ENCODE measurements around the gene INSR.

The INSR gene

DNA sequence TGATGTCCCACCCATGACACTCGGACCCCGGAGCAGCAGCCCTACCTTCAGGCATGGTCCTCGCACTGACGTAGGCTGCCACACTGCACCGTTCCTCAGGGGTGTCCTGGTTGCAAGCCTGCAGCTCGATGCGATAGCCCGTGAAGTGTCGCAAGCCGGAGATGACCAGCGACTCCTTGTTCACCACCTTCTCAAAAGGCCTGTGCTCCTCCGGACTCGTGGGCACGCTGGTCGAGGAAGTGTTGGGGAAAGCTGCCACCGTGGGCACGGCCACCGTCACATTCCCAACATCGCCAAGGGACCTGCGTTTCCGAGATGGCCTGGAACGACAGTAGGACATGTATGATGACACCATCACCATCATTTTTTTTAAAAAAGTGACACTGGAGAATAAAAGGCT, 151.4 kb downstream of the INSR start:
- DNase-seq = no peak

DNA sequence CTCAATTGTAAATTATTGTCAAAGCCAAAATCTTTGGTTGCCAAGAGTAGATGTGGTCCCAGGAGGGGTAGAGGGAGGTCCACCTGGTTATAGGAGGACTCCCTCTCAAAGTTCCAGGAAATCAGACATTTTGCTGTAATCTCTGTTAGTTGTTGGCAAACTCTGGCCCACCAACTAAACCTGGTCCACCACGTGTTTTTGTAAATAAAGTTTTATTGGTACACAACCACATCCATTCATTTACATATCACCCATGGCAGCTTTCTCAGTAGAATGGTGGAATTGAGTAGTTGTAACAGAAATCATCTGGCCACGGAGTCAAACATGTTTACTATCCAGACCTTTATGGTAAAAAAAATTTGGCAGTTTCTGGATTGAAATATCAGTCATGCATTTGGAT, 154.1 kb downstream of the INSR start:
- no peak for DNase-seq

DNA sequence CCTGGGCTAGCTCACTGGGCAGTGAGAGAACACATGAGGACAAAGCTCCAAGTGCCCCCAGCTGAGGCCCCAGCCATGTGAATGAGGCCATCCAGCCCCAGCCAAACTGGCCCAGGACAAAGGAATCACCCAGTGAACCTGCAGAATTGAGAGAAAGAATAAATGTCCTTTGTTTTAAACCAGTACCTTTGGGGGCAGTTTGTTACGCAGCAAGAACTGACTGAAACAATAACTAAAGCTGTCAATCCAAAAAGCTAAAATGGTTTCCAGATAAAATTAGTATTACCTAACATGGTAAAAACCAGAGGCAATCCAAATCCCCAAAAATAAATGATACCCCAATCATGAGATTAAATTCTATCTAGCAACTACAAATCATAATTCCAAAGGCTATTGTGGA, 155.1 kb downstream of the INSR start:
- no peak for DNase-seq

DNA sequence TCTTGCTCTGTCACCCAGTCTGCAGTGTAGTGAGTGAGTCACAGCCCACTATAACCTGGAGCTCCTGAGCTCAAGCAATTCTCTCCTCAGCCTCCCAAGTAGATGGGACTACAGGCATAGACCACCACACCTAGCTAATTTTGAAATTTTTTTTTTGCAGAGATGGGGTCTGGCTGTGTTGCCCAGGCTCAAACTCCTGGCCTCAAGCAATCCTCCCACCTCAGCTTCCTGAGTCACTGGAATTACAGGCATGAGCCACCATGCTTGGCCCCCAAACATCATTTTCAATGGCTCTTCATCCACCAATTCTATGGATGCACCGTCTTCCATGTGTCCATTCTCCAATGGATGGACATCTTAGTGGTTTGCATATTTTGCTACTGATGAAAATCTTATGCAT, 155.8 kb downstream of the INSR start:
- DNase-seq = no peak

DNA sequence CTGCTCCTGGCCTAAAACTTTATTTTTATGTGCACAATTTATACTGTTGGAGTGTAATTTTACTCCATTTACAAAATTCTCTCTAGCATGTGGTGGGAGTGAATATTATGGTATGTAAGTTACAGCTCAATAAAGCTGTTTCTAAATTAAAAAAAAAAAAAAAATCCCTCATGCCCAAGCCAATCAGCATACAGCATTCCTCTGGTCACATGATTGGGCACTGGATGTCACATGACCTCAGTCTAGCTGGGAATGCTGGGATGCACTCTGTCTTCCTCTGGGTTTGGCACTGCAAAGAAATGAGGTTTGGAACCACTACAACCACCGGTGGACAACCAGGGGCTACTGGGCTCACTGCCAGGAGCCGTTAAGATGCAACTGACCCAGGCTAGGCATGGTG, 157.1 kb downstream of the INSR start:
- DNase-seq = no peak

DNA sequence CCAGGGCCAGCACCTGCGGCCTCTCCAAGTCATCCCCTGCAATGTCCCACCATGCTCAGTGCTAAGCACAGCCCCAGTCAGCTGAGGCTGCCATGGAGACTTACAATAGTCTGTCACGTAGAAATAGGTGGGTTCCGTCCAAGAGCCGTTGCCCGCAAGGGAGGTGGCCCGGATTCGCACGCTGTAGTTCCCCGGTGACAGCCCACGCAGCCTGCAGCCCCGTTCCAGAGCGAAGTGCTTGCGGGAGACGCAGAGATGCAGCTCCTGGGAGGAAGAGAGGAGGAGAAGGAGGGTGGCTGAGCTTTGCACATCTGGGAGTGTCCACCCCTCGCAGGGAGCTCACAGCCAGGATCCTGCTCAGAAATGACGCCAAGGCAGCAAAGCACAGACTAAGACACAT, 162.2 kb downstream of the INSR start:
- DNase-seq = no peak

DNA sequence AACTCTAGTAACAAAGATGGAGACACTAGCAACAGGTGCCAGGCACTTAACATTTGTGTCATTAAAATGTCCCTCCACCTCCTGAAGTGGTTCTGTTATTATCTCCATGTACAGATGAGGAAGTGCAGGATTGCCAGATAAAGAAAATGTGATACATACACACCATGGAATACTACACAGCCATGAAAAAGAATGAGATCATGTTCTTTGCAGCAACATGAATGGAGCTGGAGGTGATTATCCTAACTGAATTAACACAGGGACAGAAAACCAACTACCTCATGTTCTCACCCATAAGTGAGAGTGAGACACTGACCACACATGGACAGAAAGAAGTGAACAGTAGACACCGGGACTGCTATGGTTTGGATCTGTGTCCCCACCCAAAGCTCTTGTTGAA, 164.2 kb downstream of the INSR start:
- no peak for DNase-seq

DNA sequence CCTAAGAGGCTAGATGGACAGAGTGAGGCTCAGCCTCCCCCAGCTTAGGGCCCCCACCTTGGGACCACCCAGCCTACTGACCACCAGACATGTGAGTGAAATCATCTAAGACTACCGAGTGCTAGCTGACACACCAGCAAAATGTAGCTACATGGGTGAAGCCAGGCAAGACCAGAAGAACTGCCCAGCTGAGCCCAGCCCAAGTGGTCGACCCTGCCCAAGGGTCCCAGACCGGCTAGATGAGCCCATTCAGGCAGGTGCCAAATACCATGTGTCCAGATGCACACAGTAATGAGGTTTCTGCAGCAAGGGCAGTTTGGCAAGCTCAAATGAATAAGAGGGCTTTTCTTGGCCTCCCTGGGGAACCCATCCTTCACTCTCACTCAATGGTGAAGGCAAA, 168.1 kb downstream of the INSR start:
- DNase-seq = no peak

DNA sequence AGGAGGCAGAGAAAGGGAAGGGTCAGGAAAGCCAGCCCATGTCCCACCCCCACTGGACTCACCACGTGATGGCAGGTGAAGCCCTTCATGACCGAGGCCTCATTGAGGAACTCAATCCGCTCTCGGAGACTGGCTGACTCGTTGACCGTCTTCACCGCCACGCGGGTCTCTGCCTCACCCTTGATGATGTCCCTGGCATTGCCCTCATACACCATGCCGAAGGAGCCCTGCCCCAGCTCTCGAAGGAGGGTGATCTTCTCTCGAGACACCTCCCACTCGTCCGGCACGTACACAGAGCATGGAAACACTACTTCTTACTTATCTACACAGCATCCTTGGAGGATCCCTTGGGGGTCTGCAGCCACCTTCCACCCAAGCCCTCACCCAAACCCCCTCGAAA, 169.0 kb downstream of the INSR start:
- DNase-seq = no peak

DNA sequence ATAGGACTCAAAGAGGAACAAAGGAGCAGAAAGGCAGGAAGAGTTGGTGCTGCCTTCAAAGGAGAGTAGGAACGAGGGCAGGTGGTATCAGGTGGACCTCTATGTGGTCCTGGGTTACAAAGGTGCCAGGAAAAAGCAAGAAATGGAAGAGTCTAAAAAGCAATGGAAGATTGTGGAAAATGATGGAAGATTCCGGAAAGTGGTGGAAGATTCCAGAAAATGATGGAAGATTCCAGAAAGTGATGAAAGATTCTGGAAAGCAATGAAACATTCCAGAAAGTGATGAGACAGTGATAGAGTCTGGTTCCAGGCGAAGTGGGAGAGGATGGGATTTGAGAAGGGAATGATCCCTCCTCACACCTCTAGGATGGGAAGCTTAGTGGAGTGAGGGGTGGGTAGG, 169.4 kb downstream of the INSR start:
- no peak for DNase-seq

DNA sequence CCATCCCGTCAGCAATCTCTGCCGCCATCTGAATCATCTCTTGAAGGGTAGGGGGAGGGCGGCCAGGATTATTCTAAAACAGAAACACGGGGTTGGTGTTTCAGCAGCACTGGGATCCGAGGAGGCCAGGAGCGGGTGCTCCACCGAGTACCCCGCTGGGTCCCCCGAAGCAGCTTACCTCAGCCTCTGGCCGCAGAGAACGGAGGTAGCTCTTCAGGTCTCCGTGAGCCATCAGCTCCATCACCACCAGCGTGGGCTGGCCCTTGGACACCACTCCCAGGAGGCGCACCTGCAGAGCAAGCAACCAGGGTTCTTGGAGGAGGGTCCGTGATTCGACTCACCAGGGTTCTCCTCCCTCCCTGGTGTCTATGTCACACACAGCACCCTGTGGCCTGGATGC, 171.5 kb downstream of the INSR start:
- no peak for DNase-seq

DNA sequence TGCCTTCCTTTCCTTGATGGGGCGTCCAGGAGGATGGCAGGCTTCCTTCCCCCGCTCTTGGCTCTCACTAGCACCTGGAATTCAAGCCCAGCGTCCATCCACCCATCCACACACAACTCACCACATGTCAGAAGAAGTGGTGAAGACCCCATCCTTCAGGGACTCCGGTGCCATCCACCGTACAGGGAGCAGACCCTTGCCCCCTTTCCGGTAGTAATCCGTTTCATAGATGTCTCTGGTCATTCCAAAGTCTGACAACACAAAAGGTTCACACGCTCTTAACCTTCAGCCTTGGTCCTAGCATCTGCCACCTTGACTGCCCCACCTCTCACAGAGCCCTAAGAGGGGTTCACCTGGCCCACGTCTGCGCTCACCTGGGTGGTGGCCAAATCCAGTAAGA, 173.7 kb downstream of the INSR start:
- DNase-seq = no peak

DNA sequence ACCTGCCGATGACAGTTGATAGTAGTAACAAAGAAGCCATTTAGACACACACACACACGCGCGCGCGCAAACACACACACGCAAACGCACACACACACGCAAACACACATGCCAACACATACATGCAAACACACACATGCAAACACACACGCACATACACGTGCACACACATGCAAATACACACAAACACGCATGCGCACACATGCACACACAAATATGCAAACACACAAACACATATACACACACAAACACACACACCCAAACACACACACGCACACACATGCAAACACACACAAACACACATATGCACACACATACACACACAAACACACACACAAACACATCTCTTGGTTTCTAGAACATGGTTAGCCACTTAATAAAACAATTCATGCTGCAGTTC, 174.6 kb downstream of the INSR start:
- no peak for DNase-seq

DNA sequence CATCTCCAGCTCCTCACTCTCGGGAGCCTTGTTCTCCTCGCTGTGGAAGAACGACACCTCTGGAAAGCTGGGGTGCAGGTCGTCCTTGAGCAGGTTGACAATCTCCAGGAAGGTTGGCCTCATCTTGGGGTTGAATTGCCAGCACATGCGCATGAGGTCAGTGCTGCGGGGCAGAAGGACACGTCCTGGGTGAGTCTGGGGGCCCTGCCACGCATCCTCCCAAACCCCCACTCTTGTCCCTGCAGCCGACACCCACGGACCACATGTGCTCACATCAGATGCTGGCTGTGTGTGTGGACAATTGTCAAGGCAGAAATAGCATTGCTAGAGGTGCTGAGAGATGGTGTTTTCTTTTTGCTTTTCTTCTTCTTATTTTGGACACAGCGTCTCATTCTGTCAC, 177.0 kb downstream of the INSR start:
- DNase-seq = no peak

DNA sequence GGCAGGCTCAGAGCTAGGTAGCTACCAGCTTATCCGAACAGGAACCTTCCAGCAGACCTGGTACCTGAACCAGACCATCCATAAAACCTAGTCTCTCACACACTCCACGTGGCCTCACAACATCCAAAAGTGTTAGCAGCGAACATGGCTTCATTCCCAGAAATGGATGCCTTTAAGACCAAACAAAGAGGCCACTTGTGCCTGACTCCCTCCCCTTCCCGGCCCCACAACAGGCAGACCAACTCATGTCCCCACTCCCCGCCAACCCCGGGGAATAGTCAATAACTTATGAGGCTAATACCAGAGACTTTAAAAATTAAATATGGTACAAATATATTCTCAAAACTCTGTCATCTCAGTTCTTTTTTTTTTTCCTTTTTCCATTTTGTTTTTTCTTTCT, 178.5 kb downstream of the INSR start:
- DNase-seq = peak in 40 of 51 donors; percentile 1 to 83 (median 53)

DNA sequence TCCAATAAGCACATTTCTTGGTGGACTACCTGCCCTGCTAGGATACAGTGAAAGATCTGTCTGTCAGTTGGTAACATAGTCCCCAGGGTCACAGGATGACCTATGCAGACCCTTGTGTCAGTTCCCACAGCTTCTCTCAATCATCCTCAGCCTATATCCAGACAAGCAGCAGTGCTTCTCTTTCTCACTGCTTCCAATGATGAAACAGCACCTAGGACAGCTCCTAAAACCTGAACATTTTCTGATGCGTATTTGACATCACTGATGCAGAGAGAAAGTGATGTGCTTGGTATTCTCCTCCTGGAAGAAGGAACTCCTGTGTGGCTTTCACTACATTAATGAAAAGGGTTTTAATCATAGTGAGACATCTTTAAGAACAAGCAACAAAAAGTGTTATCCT, 181.0 kb downstream of the INSR start:
- DNase-seq = no peak

DNA sequence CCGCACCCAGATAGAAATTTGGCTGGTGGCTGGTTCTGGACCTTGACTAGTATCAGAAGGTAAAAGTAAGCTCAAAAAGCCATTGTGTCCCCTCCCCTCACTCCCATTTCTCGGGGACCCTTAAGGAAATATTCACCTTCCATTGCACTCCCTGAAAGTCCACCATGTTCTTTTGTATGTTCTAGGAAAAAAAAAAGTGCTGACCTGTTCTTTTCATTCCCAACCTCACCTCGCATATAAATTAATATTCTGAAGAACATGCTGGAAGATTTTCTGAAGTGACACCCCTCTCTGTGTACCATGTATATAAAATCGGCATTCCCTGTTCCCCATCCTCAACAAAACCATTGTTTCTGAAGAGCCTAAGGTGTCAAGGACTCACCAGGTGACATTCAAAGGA, 181.5 kb downstream of the INSR start:
- no peak for DNase-seq

DNA sequence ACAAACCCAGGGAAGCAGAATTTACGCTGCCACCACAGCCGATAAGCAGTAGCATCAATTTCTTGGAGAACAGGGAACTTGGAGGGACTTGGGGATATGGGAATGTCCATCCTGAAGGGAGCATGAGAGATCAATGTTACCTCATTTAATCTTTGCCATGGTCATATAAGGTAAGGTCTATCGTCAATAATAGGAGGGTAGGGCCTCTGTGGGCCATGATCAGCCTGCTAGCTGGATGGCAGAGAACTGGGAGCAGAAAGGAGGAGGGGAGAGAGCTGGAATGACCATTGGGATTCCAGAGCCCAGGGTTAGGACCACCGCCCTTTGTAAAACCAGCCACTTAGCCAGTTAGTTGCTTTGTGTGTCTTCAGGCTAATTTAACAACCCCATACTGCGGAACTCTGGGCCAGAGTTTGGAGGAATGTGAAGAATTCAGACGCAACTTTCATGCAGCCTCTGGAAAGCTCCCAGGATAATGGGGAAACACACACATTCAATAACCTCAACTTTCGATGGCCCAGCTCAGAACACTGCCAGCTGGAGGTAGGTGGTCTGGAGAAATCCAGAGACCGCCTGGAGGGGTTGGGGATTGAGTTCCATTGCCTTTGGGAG, 184.4 kb downstream of the INSR start:
- no peak for DNase-seq

DNA sequence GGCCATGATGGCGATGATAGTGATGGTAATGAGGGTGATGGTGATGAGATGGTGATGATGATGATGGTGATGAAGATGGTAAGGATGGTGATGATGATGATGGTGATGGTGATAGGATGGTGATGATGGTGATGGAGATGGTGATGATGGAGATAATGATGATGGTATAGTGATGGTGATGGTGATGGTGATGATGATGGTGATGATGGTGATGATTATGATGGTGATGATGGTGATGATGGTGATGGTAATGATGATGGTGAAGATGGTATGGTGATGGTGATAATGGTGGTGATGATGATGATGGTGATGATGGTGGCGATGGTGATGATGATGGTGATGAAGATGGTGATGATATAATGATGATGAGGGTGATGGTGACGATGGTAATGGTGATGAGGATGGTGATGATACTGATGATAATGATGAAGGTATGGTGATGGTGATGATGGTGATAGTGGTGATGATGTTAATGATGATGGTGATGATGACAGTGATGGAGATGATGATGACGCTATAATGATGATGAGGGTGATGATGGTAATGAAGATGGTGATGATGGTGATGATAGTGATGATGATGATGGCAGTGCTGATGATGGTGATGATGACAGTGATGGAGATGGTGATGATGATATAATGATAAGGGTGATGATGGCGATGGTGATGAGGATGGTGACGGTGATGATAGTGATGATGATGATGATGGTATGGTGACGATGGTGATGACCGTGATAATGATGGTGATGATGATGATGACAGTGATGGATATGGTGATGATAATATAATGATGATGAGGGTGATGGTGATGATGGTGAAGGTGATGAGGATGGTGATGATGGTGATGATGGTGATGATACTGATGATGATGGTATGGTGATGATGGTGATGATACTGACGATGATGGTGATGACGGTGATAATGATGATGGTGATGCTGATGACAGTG, 187.2 kb downstream of the INSR start:
- no peak for DNase-seq

DNA sequence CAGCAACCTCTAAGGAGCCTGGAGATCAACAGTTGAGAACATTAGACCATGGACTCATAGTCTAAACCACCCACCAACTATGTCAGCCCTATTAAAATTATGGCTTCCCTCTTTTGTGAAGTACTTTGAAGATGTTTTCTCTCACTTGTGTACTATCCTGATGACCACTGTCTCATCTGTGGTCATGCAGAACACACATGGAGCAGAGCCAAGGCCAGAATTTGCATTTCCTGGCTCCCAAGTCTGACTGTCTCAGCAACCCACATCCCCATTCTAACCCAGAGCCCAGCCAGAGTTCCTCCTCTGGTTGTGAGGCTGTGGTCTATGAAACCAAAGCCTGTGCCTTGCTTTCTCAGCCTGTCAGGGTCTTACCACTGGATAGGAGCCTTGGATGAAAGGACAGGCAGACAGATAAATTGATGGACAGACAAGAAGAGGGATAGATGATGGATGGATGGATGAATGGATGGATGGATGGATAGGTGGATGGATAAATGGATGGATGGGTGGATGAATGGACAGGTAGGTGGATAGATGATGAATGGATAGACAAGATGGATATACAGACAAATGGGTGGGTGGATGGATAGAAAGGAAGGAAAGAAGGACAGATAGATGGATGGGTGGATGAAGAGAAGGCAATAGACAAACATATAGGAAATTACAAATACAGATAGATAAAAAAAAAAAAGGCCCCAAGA, 189.3 kb downstream of the INSR start:
- DNase-seq = peak in 7 of 51 donors; percentile 4 to 18 (median 6)

DNA sequence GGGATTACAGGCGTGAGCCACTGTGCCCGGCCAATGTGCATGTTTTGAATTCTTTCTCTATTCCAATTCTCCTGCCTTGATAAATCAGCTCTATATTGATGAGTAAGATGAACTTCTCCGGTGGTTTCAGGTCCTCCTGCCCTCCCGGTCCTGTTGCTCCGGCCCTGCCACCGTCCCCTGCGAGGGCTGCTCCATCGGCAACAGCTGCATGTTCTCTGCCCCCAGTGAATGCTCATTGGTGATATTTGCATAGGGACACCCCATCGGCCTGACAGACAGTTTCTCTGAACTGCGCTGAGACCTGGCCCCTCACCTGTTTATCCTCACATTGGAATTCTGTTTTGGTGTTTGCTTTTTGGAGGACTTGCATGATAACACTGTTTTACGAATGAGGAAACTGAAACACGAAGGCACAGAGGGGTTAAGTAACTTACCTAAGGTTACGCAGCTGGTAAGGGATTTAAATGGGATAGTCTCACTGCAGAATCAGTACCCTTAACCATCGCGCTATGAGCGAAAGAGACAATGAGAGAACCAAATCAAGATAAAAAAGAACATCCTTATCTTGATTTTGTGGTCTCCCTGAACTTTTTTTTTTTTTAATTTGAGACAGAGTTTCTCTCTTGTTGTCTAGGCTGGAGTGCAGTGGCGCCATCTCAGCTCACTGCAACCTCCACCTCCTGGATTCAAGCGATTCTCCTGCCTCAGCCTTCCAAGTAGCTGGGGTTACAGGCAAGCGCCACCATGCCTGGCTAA, 192.5 kb downstream of the INSR start:
- no peak for DNase-seq

DNA sequence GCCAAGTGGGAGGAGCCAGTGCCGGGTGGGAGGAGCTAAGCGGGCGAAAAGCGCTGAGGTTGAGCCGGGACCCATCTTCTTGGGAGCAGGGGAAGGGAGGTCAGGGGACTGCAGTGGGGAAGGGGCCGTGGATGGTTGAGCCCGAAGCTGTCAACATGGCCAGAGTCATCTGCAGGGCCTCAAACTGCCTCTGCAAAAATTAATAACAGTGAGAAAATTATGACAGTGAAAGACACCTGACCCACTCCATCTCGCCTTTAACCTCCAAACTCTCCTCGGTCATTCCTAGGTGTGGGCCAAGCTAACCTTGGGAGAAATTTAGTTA, 194.7 kb downstream of the INSR start:
- no peak for DNase-seq
